ENCODE measurements around the gene USP38. TPM values are rescaled to one million over a fixed set of nuclear protein-coding genes. Genes with fewer than 3 reads are reported as not detected.

The USP38 gene
- total RNA-seq, 1 donor from 2014 or later: 18.9 TPM

DNA sequence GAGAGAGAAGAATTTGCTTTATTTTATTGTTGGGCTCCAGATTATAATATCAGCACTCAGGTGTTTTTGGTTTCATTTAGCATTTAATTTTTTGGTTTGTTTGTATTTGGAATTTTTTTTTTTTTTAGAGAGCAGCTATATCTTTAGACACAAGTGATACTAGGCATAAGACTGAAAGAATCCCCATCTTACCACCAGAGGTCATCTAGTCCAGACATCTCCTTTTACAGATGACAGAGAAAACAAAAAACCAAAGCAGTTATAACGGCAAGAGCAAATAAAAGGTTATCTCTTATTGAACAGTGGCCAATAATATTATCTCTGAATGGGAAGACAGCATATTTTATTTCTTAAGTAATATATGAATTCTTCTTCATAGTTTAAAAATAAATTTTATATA, 22.8 kb downstream of the USP38 start:
- TF ChIP-seq CTCF (IDR thresholded peaks at IDR 0.05): peak; percentile 76
- no peak overlapping the region for H3K4me3 Mint-ChIP-seq (ENCODE audit: unreplicated experiment)
- H3K9me3 Mint-ChIP-seq (ENCODE audit: low read depth): no peaks in the 10 kb centered on the region
- H3K27me3 Mint-ChIP-seq (ENCODE audit: low read depth): no peaks in the 10 kb centered on the region
- H3K36me3 Mint-ChIP-seq (ENCODE audit: low read depth): peaks cover 16% of the 10 kb centered on the region
- no peak overlapping the region for H3K27ac Mint-ChIP-seq (ENCODE audit: unreplicated experiment)
- no peak for DNase-seq (ENCODE audit: low spot score)
- peaks cover 11% of the 10 kb centered on the region for H3K4me1 Mint-ChIP-seq (ENCODE audit: low read depth)

- DNase-seq (ENCODE audit: low spot score): no peak
- TF ChIP-seq CTCF (IDR thresholded peaks at IDR 0.05): no peak
- Mint-ChIP-seq H3K4me1 (ENCODE audit: low read depth) (peaks cover 19% of the 10 kb centered on the region), H3K9me3 (ENCODE audit: low read depth) (no peaks in the 10 kb centered on the region), H3K27me3 (ENCODE audit: low read depth) (no peaks in the 10 kb centered on the region), H3K36me3 (ENCODE audit: low read depth) (peaks cover 10% of the 10 kb centered on the region), H3K4me3 (ENCODE audit: unreplicated experiment) (no peak overlapping the region), H3K27ac (ENCODE audit: unreplicated experiment) (no peak overlapping the region)
These were observed 27.8 kb downstream of the USP38 start for GRCh38 chr4:143212566-143212965.

GRCh38 chr4:143215873-143216272, 31.2 kb downstream of the USP38 start:
- no peaks in the 10 kb centered on the region for H3K27me3 Mint-ChIP-seq (ENCODE audit: low read depth)
- H3K36me3 Mint-ChIP-seq (ENCODE audit: low read depth): peaks cover 10% of the 10 kb centered on the region
- H3K4me3 Mint-ChIP-seq (ENCODE audit: unreplicated experiment): no peak overlapping the region
- H3K27ac Mint-ChIP-seq (ENCODE audit: unreplicated experiment): peak overlapping the region; percentile 36
- H3K9me3 Mint-ChIP-seq (ENCODE audit: low read depth): no peaks in the 10 kb centered on the region
- no peak for DNase-seq (ENCODE audit: low spot score)
- TF ChIP-seq CTCF (IDR thresholded peaks at IDR 0.05): no peak
- H3K4me1 Mint-ChIP-seq (ENCODE audit: low read depth): peaks cover 21% of the 10 kb centered on the region

- no peak for TF ChIP-seq CTCF (IDR thresholded peaks at IDR 0.05)
- Mint-ChIP-seq H3K4me1 (ENCODE audit: low read depth) (no peaks in the 10 kb centered on the region), H3K27ac (ENCODE audit: unreplicated experiment) (no peak overlapping the region), H3K27me3 (ENCODE audit: low read depth) (no peaks in the 10 kb centered on the region), H3K36me3 (ENCODE audit: low read depth) (peaks cover 4% of the 10 kb centered on the region), H3K4me3 (ENCODE audit: unreplicated experiment) (no peak overlapping the region), H3K9me3 (ENCODE audit: low read depth) (no peaks in the 10 kb centered on the region)
- no peak for DNase-seq (ENCODE audit: low spot score)
These were observed 39.5 kb downstream of the USP38 start for GRCh38 chr4:143224255-143224654.

DNA sequence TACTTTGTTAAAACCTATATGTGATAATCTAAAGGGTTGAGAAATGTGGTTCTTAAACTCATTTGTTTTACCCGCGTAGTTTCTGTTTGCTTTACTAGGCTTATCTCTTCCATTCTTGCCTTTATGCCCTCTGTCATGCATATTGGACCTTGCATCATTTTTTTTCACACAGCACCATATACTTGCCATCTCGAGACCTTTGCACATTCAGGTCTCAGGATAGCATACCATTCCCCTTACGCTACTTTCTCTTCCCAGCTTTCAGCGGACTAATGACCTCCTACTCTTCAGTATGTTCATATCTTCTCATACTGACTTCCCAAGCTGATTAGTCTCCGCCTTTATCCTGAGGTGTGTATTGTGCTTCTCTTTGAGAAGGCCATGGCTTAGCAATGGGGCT, 40.5 kb downstream of the USP38 start:
- H3K9me3 Mint-ChIP-seq (ENCODE audit: low read depth): no peaks in the 10 kb centered on the region
- H3K27me3 Mint-ChIP-seq (ENCODE audit: low read depth): no peaks in the 10 kb centered on the region
- H3K27ac Mint-ChIP-seq (ENCODE audit: unreplicated experiment): no peak overlapping the region
- DNase-seq (ENCODE audit: low spot score): no peak
- peaks cover 4% of the 10 kb centered on the region for H3K36me3 Mint-ChIP-seq (ENCODE audit: low read depth)
- no peak overlapping the region for H3K4me3 Mint-ChIP-seq (ENCODE audit: unreplicated experiment)
- no peaks in the 10 kb centered on the region for H3K4me1 Mint-ChIP-seq (ENCODE audit: low read depth)
- TF ChIP-seq CTCF (IDR thresholded peaks at IDR 0.05): no peak
